Lower leg skin (tissue), 4 donors: ENCODE data around the gene KDM4B. TPM values are rescaled to one million over a fixed set of nuclear protein-coding genes. Genes with fewer than 3 reads are reported as not detected.

ENCODE experiments used
- DNase-seq, 2 donors: peaks; one replicate each; pipeline ENCODE4 v3.0.0-alpha.2; 2019; ENCODE audit warnings: low spot score in 2 of 2
- H3K4me3 ChIP-seq: fragments of 200-600 bp; sonication (generic); 2 replicates; pipeline ENCODE4 v1.5.1; 2017; ENCODE audit warnings: mild to moderate bottlenecking, low read depth; ENCODE audit not compliant: poor library complexity, severe bottlenecking
- POLR2A ChIP-seq, 2 donors: fragments of 450-650 bp; IDR thresholded peaks; one replicate each; pipeline ENCODE4 v1.6.1; 2016 to 2017; ENCODE audit warnings: antibody characterized with exemption in 2 of 2, mild to moderate bottlenecking in 1 of 2, moderate library complexity in 1 of 2
- WGBS, 2 donors: methylation state at CpG; one replicate each; pipeline ENCODE4 v1.1.5; 2018; 5-methylcytosine and 5-hydroxymethylcytosine counted together
- intact Hi-C: fragments of 100-400 bp; cut with DNase I; formaldehyde crosslinking; loops from one replicate; pipeline ENCODE4 v1.15.0; 2023; ENCODE audit warnings: low total_unique reads
- total RNA-seq, 4 donors: library from RNA; depleted of rRNA; stranded (reverse); fragments of >200 nt; gene quantifications; one replicate each; pipeline ENCODE4 v1.1.0, GENCODE V29; 2016
- TF ChIP-seq, protein P1 (sequence below), 3 donors: fragments of 450-650 bp; IDR thresholded peaks; one replicate each; pipeline ENCODE4 v1.5.1; 2016; ENCODE audit warnings: antibody characterized with exemption in 3 of 3, mild to moderate bottlenecking in 3 of 3, moderate library complexity in 2 of 3

The KDM4B gene
- total RNA-seq, 4 donors from 2014 or later: 40.1 to 71.4 (median 51.3) TPM

DNA sequence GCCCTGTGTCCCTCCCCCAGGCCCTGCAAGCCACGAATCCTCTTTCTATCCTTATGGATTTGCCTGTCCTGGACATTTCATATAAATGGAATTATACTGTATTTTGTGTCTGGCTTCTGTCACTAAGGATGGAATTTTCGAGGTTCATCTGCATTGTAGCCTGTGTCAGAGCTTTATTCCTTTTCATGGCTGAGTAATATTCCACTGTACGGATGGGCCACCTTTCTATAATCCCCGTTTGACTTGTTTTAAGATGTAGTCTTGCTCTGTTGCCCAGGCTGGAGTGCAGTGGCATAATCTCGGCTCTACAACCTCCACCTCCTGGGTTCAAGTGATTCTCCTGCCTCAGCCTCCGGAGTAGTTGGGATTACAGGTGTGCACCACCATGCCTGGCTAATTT lies 3.9 kb upstream of the KDM4B start:
- 95 to 97% methylated on average over 6 of the region's 6 CpGs for WGBS, 2 donors
- no peak for DNase-seq
- TF ChIP-seq, protein P1, sequence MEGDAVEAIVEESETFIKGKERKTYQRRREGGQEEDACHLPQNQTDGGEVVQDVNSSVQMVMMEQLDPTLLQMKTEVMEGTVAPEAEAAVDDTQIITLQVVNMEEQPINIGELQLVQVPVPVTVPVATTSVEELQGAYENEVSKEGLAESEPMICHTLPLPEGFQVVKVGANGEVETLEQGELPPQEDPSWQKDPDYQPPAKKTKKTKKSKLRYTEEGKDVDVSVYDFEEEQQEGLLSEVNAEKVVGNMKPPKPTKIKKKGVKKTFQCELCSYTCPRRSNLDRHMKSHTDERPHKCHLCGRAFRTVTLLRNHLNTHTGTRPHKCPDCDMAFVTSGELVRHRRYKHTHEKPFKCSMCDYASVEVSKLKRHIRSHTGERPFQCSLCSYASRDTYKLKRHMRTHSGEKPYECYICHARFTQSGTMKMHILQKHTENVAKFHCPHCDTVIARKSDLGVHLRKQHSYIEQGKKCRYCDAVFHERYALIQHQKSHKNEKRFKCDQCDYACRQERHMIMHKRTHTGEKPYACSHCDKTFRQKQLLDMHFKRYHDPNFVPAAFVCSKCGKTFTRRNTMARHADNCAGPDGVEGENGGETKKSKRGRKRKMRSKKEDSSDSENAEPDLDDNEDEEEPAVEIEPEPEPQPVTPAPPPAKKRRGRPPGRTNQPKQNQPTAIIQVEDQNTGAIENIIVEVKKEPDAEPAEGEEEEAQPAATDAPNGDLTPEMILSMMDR (IDR thresholded peaks at IDR 0.05): no peak
- TF ChIP-seq POLR2A (IDR thresholded peaks at IDR 0.05): no peak
- no peak overlapping the region for H3K4me3 ChIP-seq
- intact Hi-C loops: no loop called here

DNA sequence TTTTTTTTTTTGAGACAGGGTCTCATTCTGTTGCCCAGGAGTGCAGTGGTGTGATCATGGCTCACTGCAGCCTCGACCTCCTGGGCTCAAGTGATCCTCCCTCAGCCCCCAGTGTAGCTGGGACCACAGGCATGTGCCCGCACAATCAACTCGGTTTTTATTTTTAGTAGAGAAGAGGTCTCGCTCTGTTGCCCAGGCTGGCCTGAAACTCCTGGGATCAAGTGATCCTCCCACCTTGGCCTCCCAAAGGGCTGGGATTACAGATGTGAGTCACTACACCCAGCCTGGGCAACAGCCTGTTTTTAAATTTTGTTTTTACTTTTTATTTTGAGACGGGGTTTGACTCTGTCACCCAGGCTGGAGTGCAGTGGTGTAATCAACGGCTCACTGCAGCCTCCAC lies 2.3 kb upstream of the KDM4B start:
- no peak overlapping the region for H3K4me3 ChIP-seq
- intact Hi-C loops: no loop called here
- 81 to 85% methylated on average over 6 of the region's 6 CpGs for WGBS, 2 donors
- TF ChIP-seq, protein P1 (IDR thresholded peaks at IDR 0.05): no peak
- TF ChIP-seq POLR2A (IDR thresholded peaks at IDR 0.05): no peak
- DNase-seq: no peak

- DNase-seq: no peak
- no peak overlapping the region for H3K4me3 ChIP-seq
- TF ChIP-seq, protein P1 (IDR thresholded peaks at IDR 0.05): no peak
- no peak for TF ChIP-seq POLR2A (IDR thresholded peaks at IDR 0.05)
- WGBS, 2 donors: 64 to 77% methylated on average over 16 of the region's 16 CpGs
- intact Hi-C loops: no loop called here
Measured at GRCh38 chr19:4967738-4968461, 1.0 kb upstream of the KDM4B start.

- peak overlapping the region; percentile 34 for H3K4me3 ChIP-seq
- intact Hi-C loops: no loop called here
- TF ChIP-seq POLR2A (IDR thresholded peaks at IDR 0.05): no peak
- TF ChIP-seq, protein P1 (IDR thresholded peaks at IDR 0.05): no peak
- WGBS, 2 donors: 1% methylated on average over 21 to 32 of the region's 54 CpGs
- no peak for DNase-seq
Measured at GRCh38 chr19:4969292-4969771, 419 bp downstream of the KDM4B start.

GRCh38 chr19:4969772-4970531 lies 1.0 kb downstream of the KDM4B start:
- TF ChIP-seq, protein P1 (IDR thresholded peaks at IDR 0.05): no peak
- intact Hi-C loops: no loop called here
- DNase-seq: no peak
- peak overlapping the region; percentile 34 for H3K4me3 ChIP-seq
- 2 to 5% methylated on average over 23 to 25 of the region's 25 CpGs for WGBS, 2 donors
